ENCODE measurements around the gene KIAA1755.

- TF ChIP-seq CTCF (IDR thresholded peaks at IDR 0.05; ENCODE audit: low read depth, low read length, poor library complexity, severe bottlenecking): no peak
- no peak for TF ChIP-seq EZH2phosphoT487 (IDR thresholded peaks at IDR 0.05; ENCODE audit: borderline replicate concordance, low read length)
Measured at GRCh38 chr20:38166703-38167233, 93.8 kb downstream of the KIAA1755 start.

Measured in DOHH2 (cell line).